SU-DHL-6 (cell line): Measurements from ENCODE around the gene PMF1.

Source experiments
- H2AFZ ChIP-seq: fragments of 200-600 bp; sonication (generic); 2 replicates; pipeline ENCODE4 v1.6.1; 2014; ENCODE audit warnings: low read depth, mild to moderate bottlenecking, moderate library complexity, mixed read lengths, antibody characterized with exemption, low read length; ENCODE audit not compliant: severe bottlenecking
- H3F3A ChIP-seq: fragments of 200-600 bp; shearing (Covaris generic); 2 replicates; pipeline ENCODE4 v1.6.0; 2016; ENCODE audit warnings: antibody characterized with exemption, mild to moderate bottlenecking; ENCODE audit not compliant: insufficient read depth
- H3K27ac ChIP-seq: fragments of 200-600 bp; sonication (generic); 2 replicates; pipeline ENCODE4 v1.5.1; 2016; ENCODE audit warnings: low read depth, mild to moderate bottlenecking, low read length, moderate library complexity, mixed read lengths
- H3K27me3 ChIP-seq: fragments of 200-600 bp; sonication (generic), shearing (Covaris generic); 2 replicates; pipeline ENCODE4 v1.6.0; 2014; ENCODE audit warnings: mild to moderate bottlenecking, low read length
- H3K36me3 ChIP-seq: fragments of 200-600 bp; sonication (generic); 2 replicates; pipeline ENCODE4 v1.6.1; 2014; ENCODE audit warnings: mild to moderate bottlenecking, low read length, mixed read lengths
- H3K4me2 ChIP-seq: fragments of 300-600, 200-600 bp; shearing (Covaris generic), sonication (generic); 2 replicates; pipeline ENCODE4 v1.6.0; 2014; ENCODE audit warnings: low read length, low read depth, mild to moderate bottlenecking; ENCODE audit not compliant: poor library complexity, severe bottlenecking
- H3K4me3 ChIP-seq: fragments of 200-600 bp; sonication (generic); 2 replicates; pipeline ENCODE4 v1.5.1; 2014; ENCODE audit warnings: antibody characterized with exemption, low read length, mild to moderate bottlenecking, mixed read lengths; ENCODE audit not compliant: insufficient read depth, poor library complexity, severe bottlenecking
- H3K79me2 ChIP-seq: fragments of 200-600 bp; sonication (generic); 2 replicates; pipeline ENCODE4 v1.6.1; 2014; ENCODE audit warnings: mild to moderate bottlenecking, low read length, moderate library complexity; ENCODE audit not compliant: insufficient read depth
- H3K9ac ChIP-seq: fragments of 200-600 bp; sonication (generic); 2 replicates; pipeline ENCODE4 v1.7.0; 2014; ENCODE audit warnings: mild to moderate bottlenecking, low read length
- H3K9me2 ChIP-seq: fragments of 200-600 bp; sonication (generic); replicated peaks from 2 replicates; pipeline ENCODE4 v1.6.1; 2014; ENCODE audit warnings: low read length; ENCODE audit not compliant: insufficient read depth
- H3K9me3 ChIP-seq: fragments of 200-600 bp; sonication (generic); 2 replicates; pipeline ENCODE4 v1.6.1; 2014; ENCODE audit warnings: low read length, mixed read lengths; ENCODE audit not compliant: insufficient read depth
- H4K20me1 ChIP-seq: fragments of 200-600 bp; sonication (generic); 2 replicates; pipeline ENCODE4 v1.6.1; 2014; ENCODE audit warnings: low read depth, mild to moderate bottlenecking, antibody characterized with exemption, low read length, moderate library complexity, mixed read lengths
- CTCF ChIP-seq: fragments of 200-600 bp; sonication (generic); IDR thresholded peaks from one replicate; pipeline ENCODE4 v1.5.1; 2017; ENCODE audit warnings: antibody characterized with exemption, mild to moderate bottlenecking, low read length, moderate library complexity; ENCODE audit not compliant: insufficient read depth, poor library complexity, severe bottlenecking
- EZH2phosphoT487 ChIP-seq: fragments of 200-600 bp; sonication (generic), shearing (Covaris generic); conservative IDR thresholded peaks from 2 replicates; pipeline ENCODE4 v1.6.1; 2018; ENCODE audit warnings: mild to moderate bottlenecking, antibody characterized with exemption, low read length, moderate library complexity, mixed read lengths

The PMF1 gene

GRCh38 chr1:156203331-156203730 is 9.5 kb upstream of the PMF1 start:
- Histone ChIP-seq H3K27me3 (no peaks in the 10 kb centered on the region), H3K36me3 (no peaks in the 10 kb centered on the region), H4K20me1 (no peaks in the 10 kb centered on the region), H3K9me2 (no peaks in the 10 kb centered on the region), H3F3A (no peaks in the 10 kb centered on the region), H2AFZ (no peak overlapping the region), H3K4me3 (no peak overlapping the region), H3K27ac (no peak overlapping the region), H3K79me2 (peaks cover 45% of the 10 kb centered on the region), H3K9ac (no peak overlapping the region), H3K4me2 (no peak overlapping the region), H3K9me3 (no peaks in the 10 kb centered on the region)
- TF ChIP-seq EZH2phosphoT487 (no peak), CTCF (no peak)

- no peak overlapping the region for H3K4me2 ChIP-seq
- TF ChIP-seq EZH2phosphoT487: no peak
- no peak for TF ChIP-seq CTCF
- H3K9me3 ChIP-seq: no peaks in the 10 kb centered on the region
- H3K27me3 ChIP-seq: no peaks in the 10 kb centered on the region
- H3K9me2 ChIP-seq: no peaks in the 10 kb centered on the region
- no peaks in the 10 kb centered on the region for H3F3A ChIP-seq
- no peaks in the 10 kb centered on the region for H3K36me3 ChIP-seq
- no peak overlapping the region for H2AFZ ChIP-seq
- H3K79me2 ChIP-seq: peaks cover 31% of the 10 kb centered on the region
- H3K27ac ChIP-seq: no peak overlapping the region
- no peaks in the 10 kb centered on the region for H4K20me1 ChIP-seq
- H3K4me3 ChIP-seq: no peak overlapping the region
- no peak overlapping the region for H3K9ac ChIP-seq
Observed at GRCh38 chr1:156204686-156205085, 8.1 kb upstream of the PMF1 start.

GRCh38 chr1:156211243-156211642 is 1.6 kb upstream of the PMF1 start:
- no peaks in the 10 kb centered on the region for H4K20me1 ChIP-seq
- H3K79me2 ChIP-seq: peaks cover 18% of the 10 kb centered on the region
- H3K36me3 ChIP-seq: no peaks in the 10 kb centered on the region
- TF ChIP-seq CTCF: no peak
- no peak for TF ChIP-seq EZH2phosphoT487
- no peaks in the 10 kb centered on the region for H3K27me3 ChIP-seq
- no peaks in the 10 kb centered on the region for H3K9me3 ChIP-seq
- no peak overlapping the region for H3K4me3 ChIP-seq
- H2AFZ ChIP-seq: no peak overlapping the region
- no peak overlapping the region for H3K9ac ChIP-seq
- H3F3A ChIP-seq: no peaks in the 10 kb centered on the region
- no peak overlapping the region for H3K27ac ChIP-seq
- H3K4me2 ChIP-seq: no peak overlapping the region
- H3K9me2 ChIP-seq: no peaks in the 10 kb centered on the region

GRCh38 chr1:156212130-156212529 is 677 bp upstream of the PMF1 start:
- peak overlapping the region; percentile 93 for H3K4me3 ChIP-seq
- no peaks in the 10 kb centered on the region for H3K9me3 ChIP-seq
- peak overlapping the region; percentile 81 for H3K27ac ChIP-seq
- no peaks in the 10 kb centered on the region for H3K9me2 ChIP-seq
- H3K36me3 ChIP-seq: no peaks in the 10 kb centered on the region
- no peaks in the 10 kb centered on the region for H3K27me3 ChIP-seq
- TF ChIP-seq CTCF (no peak), EZH2phosphoT487 (no peak)
- no peaks in the 10 kb centered on the region for H4K20me1 ChIP-seq
- H3F3A ChIP-seq: no peaks in the 10 kb centered on the region
- H3K79me2 ChIP-seq: peaks cover 18% of the 10 kb centered on the region
- H3K4me2 ChIP-seq: peak overlapping the region; percentile 84
- peak overlapping the region; percentile 3 for H2AFZ ChIP-seq
- H3K9ac ChIP-seq: peak overlapping the region; percentile 78
